Stimulated activated CD4-positive, alpha-beta T cell treated with anti-CD3 and anti-CD28 coated beads, Interleukin-1b, Interleukin-23, amount 100 ng/mL, for 4 hours (primary cell): Measurements from ENCODE around the gene GRK3.
A peak's percentile ranks its signal among the peaks of the same experiment; 100 is the strongest.
"Not testable (repeated sequence)": the region's sequence is repeated elsewhere in the genome, so short reads cannot be mapped to it uniquely, and the experiment has no call there.

ENCODE experiments used
- DNase-seq, 2 donors: peaks; one replicate each; pipeline ENCODE4 v3.0.0-alpha.2; 2020; ENCODE audit warnings: low read depth in 2 of 2

The GRK3 gene

GRCh38 chr22:25564320-25564978, at the start of gene GRK3:
Gene GRK3 (plus strand): TSS chr22:25564675. CDS start chr22:25565041, 366 bp downstream.
- DNase-seq, result peak; percentile 46 to 58

- no peak for DNase-seq
These were observed 46.3 kb upstream of the GRK3 start for GRCh38 chr22:25518000-25518663.

- no peak for DNase-seq
These were observed 39.1 kb upstream of the GRK3 start for GRCh38 chr22:25525376-25525775.

- DNase-seq, result not testable (repeated sequence)
These were observed 38.5 kb upstream of the GRK3 start for GRCh38 chr22:25525804-25526584.

GRCh38 chr22:25527016-25527415, 37.5 kb upstream of the GRK3 start:
- DNase-seq, result not testable (repeated sequence)

GRCh38 chr22:25528068-25528467, 36.4 kb upstream of the GRK3 start:
- DNase-seq, result not testable (repeated sequence)

GRCh38 chr22:25529059-25529458, 35.4 kb upstream of the GRK3 start:
- not testable (repeated sequence) for DNase-seq

GRCh38 chr22:25529541-25530137, 34.8 kb upstream of the GRK3 start:
- not testable (repeated sequence) for DNase-seq

GRCh38 chr22:25531677-25532076, 32.8 kb upstream of the GRK3 start:
- DNase-seq, result not testable (repeated sequence)

- no peak for DNase-seq
These were observed 29.8 kb upstream of the GRK3 start for GRCh38 chr22:25534724-25535123.

- no peak for DNase-seq
These were observed 27.9 kb upstream of the GRK3 start for GRCh38 chr22:25536589-25536988.

GRCh38 chr22:25540166-25540907, 24.1 kb upstream of the GRK3 start:
- DNase-seq, result no peak

- no peak for DNase-seq
These were observed 23.4 kb upstream of the GRK3 start for GRCh38 chr22:25540908-25541660.

GRCh38 chr22:25542191-25542590, 22.3 kb upstream of the GRK3 start:
- DNase-seq, result no peak

- no peak for DNase-seq
These were observed 21.6 kb upstream of the GRK3 start for GRCh38 chr22:25542720-25543402.

- no peak for DNase-seq
These were observed 19.3 kb upstream of the GRK3 start for GRCh38 chr22:25545146-25545545.

GRCh38 chr22:25545672-25546071, 18.8 kb upstream of the GRK3 start:
- no peak for DNase-seq

GRCh38 chr22:25546242-25546641, 18.2 kb upstream of the GRK3 start:
- no peak for DNase-seq

- no peak for DNase-seq
These were observed 17.7 kb upstream of the GRK3 start for GRCh38 chr22:25546751-25547150.

- no peak for DNase-seq
These were observed 15.5 kb upstream of the GRK3 start for GRCh38 chr22:25548866-25549464.
